NT2/D1 (cell line): ENCODE measurements around the gene MIB1.
"Not testable (repeated sequence)": the region's sequence is repeated elsewhere in the genome, so short reads cannot be mapped to it uniquely, and the experiment has no call there.

Source experiments
- SUZ12 ChIP-seq: IDR thresholded peaks from 2 replicates; pipeline ENCODE4 v1.6.1; 2011; ENCODE audit not compliant: insufficient read length, insufficient read depth; ENCODE audit errors: extremely low read depth
- YY1 ChIP-seq: IDR thresholded peaks from 2 replicates; pipeline ENCODE4 v1.6.1; 2011; ENCODE audit not compliant: insufficient read length, insufficient read depth
- ZNF274 ChIP-seq: IDR thresholded peaks from 2 replicates; pipeline ENCODE4 v1.6.1; 2011; ENCODE audit warnings: mild to moderate bottlenecking, low read depth, low read length

DNA sequence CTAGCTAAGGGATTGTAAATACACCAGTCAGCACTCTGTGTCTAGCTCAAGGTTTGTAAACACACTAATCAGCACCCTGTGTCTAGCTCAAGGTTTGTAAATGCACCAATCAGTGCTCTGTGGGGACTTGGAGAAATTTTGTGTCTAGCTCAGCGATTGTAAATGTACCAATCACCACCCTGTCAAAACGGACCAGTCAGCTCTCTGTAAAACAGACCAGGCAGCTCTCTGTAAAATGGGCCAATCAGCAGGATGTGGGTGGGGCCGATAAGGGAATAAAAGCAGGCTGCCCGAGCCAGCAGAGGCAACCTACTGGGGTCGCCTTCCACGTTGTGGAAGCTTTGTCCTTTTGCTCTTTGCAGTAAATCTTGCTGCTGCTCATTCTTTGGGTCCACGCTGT is 33.5 kb upstream of the MIB1 start:
- TF ChIP-seq ZNF274, YY1, SUZ12: not testable (repeated sequence)
